Measurements from ENCODE around the gene MXRA8.
"Not testable (repeated sequence)": the region's sequence is repeated elsewhere in the genome, so short reads cannot be mapped to it uniquely, and the experiment has no call there.

The MXRA8 gene

DNA sequence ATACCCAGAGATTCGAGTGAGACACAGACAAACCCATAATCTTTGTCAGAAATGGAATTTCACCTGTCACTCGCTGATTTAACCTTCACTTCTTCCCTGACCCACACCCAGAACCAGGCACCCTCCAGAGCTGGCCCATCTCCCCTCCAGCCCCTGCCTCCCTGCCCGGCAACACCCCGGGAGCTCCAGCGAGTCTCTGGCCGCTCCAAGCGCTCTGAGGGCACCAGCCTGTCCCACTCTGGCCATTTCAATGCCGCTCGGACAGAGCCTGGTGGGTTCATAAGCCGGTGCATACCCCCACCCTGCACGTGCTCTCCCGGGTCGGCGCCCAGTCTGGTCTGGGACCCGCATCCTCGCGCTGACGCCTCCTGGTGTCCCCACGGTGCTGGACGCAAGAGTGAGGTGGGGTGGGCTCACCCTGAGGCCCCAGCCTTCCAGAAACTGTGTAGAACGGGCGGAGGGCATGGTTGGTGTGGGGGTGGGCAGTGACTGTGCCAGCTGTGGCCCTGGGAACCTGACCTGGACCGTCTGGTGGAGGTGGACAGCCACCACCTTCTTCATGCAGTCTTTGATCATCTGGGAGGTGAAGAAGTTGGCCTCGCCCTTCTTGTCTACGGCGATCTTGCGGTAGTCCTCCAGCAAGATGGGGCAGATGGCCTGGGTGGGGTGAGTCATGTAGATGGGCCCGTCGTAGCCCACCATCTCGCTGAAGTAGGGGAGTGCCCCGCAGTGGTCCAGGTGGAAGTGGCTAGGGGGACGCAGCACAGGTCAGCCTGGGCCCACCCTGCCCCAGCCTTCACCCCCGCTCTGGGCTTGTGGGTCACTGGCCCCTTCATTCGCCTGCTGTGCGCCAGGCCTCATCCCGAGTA is 39.3 kb downstream of the MXRA8 start:
- DNase-seq (ENCODE audit: low read depth), result no peak

GRCh38 chr1:1318131-1318652 is 40.2 kb downstream of the MXRA8 start:
- peak; percentile 96 for DNase-seq (ENCODE audit: low read depth)

- no peak for DNase-seq (ENCODE audit: low read depth)
Measured at GRCh38 chr1:1317420-1317819, 40.9 kb downstream of the MXRA8 start.

GRCh38 chr1:1316199-1316598 is 42.2 kb downstream of the MXRA8 start:
- DNase-seq (ENCODE audit: low read depth), result not testable (repeated sequence)

GRCh38 chr1:1315435-1315954 is 42.9 kb downstream of the MXRA8 start:
- no peak for DNase-seq (ENCODE audit: low read depth)

GRCh38 chr1:1314678-1315335 is 43.5 kb downstream of the MXRA8 start:
- no peak for DNase-seq (ENCODE audit: low read depth)

DNA sequence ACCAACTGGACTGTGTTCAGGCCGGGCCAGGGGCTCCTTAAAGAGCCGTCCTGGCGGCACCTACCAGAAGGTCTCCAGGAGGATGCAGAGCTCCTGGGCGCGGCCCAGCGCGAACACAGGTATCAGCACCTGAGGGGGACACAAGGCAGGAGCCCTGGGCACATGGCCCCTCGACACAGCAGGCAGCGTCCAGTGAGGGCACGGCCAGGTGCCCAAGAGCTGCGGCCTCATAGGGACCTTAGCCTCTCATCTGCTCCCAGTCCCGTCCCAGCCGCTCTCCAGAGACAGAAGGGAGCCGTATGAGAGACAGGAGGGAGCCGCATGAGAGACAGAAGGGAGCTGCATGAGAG is 44.1 kb downstream of the MXRA8 start:
- DNase-seq (ENCODE audit: low read depth), result no peak

GRCh38 chr1:1313500-1314236 is 44.7 kb downstream of the MXRA8 start:
- DNase-seq (ENCODE audit: low read depth), result no peak

- DNase-seq (ENCODE audit: low read depth), result no peak
Measured at GRCh38 chr1:1312450-1313314, 45.7 kb downstream of the MXRA8 start.

DNA sequence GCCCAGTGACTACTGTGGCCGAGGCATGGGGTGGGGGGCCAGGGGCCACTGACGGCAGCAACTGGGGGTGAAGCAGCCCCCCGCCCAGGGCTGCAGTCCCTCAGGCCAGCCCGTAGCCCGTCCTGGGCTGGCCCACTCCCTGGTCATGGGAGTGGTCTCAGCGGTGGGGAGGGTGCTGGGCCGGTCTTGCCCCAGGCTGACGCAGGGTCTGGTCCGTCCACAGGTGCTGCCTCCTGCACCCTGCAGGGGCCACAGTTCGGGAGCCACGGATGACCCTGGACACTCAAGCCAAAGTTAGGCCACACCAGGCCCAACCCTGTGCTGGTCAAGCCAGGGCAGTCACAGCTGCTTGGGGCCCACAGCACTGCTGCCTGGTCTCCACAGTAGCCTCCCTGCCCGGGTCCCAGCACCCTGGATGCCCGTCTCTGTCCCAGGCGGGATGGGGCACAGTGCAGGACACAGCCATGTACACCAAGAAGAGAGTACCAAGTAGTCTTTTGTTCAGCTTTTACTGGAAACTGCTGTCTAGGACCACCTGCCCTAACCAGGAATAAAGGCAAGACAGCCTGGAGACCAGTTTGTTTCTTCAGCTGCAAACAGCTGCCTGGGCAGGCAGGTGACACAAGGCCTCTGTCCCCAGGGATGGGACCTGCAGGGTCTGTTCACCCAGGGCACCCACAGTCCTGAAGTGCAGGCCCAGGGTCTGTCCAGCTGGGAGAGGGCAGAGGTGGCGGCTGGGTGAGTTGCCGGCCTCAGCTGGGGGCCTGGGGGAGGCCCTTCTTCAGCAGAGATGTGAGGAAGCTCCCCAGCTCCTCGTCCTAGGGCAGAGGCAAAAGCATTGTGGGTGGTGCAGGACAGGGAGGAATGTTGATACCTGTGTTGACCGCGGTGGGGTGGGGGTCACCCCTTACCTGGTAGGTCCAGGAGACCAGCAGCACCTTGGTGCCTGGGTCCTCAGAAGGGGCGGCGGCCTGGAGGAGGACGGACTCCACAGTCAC is 46.9 kb downstream of the MXRA8 start:
- DNase-seq (ENCODE audit: low read depth), result no peak

DNA sequence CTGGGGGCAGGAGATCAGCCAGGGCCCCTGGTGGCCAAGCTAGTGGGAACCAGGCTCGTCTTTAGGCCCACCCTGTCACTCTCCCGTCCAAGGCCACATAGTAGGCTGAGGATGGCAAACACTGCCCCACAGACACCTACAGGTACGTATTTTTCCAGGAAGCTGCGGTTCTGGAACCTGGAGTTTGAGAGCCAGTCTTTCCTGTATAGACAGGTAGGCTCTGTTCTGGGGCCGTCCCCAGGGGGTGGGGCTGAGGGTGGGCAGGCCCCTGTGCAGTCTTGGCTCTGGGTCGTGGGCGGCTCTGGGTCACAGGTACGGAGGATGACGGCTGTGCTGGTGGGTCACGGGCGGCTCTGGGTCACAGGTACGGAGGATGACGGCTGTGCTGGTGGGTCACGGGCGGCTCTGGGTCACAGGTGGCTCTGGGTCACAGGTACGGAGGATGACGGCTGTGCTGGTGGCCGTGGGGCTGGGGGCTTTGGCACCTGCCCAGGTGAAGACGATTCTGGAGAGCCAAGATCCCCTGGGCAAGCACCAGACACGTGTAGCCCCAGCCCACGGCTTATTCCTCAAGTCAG is 47.8 kb downstream of the MXRA8 start:
- no peak for DNase-seq (ENCODE audit: low read depth)

DNA sequence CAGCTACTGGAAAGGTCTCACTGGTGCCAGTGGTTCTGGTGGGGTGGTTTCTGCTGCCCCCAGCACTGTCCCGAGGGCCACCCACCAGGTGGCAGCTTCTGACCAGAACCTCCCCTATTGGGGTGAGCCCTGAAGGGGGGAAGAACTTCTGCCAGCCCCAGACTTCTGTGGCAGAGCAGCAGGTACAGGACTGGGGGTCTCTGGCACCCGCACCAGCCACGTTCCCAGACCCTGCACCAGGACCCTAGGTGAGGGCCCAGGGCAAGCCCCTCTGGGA is 48.3 kb downstream of the MXRA8 start:
- no peak for DNase-seq (ENCODE audit: low read depth)

GRCh38 chr1:1309251-1310108 is 48.9 kb downstream of the MXRA8 start:
- no peak for DNase-seq (ENCODE audit: low read depth)

DNA sequence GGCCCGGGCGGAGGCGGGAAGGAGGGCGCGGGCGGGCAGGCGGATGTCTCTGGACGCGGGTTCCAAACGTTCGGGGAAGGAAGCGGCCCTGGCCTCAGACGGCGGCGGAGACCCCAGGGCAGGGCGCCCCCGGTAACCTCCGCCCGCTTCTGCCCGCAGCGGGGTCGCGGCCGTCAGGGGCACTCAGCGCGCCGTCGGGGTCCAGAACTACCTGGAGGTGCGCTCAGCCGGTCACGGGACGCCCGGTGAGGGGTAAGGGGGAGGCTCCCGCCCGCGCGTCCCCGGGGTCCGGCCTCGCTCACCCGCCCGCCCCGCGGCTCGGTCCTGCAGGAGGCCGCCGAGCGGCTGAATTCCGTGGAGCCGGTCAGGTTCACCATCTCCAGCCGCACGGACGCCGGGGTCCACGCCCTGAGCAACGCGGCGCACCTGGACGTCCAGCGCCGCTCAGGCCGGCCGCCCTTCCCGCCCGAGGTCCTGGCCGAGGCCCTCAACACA is 49.6 kb downstream of the MXRA8 start:
- DNase-seq (ENCODE audit: low read depth), result no peak

DNA sequence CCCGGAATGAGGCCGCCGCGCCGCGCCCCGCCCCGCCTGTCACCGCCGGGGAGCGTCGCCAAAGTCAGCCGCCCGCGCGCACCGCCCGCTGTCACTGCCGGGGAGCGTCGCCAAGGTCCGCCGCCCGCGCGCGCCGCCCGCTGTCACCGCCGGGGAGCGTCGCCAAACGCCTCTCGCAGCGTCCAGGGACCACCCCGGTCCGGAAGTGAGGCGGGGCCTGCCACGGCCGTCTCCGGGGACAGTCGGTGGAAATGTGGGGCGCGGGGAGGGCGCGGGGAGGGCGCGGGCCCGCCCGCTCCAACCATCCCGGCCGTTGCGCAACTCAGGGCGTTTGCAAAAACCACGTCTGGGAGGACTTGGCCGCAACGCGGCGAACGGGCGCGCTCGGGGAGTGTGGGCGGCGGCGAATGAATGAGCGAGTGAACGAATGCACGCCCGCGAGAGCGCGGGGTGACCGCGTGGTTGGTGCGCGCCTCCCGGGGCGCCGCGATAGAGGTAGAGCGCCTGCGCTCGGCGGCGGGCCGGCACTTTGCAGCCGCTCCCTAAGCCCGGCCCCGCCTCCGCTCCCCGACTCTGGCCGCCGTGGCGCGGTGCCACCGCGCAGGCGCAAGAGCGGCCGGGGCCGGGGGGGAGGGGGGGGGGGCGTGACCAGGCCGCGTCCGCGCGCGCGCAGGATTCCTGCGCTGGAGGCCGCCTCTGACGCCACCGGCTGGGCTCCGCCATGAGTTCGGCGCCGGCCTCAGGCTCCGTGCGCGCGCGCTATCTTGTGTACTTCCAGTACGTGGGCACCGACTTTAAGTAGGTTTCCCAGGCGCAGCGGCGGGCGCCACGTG is 50.2 kb downstream of the MXRA8 start, which contains the start of the genes ACAP3 and PUSL1:
Gene ACAP3, minus strand, starts transcription at position 8 of the 833 bp plus-strand sequence. CDS start 115 bp downstream, outside the sequence.
Gene PUSL1, plus strand, starts transcription at position 675 of the 833 bp plus-strand sequence. Its CDS starts 47 bp downstream, at position 722.
- peak; percentile 97 for DNase-seq (ENCODE audit: low read depth)

DNA sequence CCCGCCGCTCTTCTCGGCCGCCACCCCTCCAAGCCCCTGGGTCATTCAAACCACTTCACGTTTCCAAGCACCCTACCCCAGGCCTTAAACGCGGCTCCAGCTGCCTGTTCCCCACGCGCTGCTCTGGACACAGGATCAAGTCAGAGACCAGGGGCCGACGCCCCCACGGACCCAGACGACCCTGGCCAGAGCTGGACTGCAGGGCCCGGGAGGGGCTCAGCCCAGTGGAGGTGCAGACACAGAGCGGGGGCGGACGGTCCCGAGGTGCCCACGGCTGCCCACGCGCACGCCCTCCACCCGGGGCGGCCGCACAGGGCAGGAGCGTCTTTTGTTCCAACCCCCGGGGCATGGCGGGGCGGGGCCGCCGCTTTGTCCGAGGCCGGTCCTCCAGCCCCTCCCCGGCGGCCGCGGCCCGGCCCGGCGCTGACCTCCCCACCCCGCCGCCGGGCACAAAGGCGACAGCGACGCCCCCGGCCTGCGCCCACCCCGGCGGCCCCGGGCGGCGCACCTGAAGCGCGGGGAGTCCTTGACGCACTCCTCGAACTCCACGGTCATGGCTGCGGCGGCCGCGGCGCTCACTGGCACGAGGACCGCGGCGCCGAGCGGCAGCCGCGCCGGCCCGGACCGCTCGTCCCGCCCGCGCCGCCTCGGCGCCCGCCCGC is 51.0 kb downstream of the MXRA8 start:
- DNase-seq (ENCODE audit: low read depth), result peak; percentile 40

GRCh38 chr1:1306661-1307260 is 51.6 kb downstream of the MXRA8 start:
- no peak for DNase-seq (ENCODE audit: low read depth)
